Measurements from ENCODE around the gene TXNDC5.
"Not testable (repeated sequence)": the region's sequence is repeated elsewhere in the genome, so short reads cannot be mapped to it uniquely, and the experiment has no call there.

The TXNDC5 gene

GRCh38 chr6:7894262-7895124 is 16.1 kb downstream of the TXNDC5 start:
- DNase-seq: no peak

- DNase-seq: no peak
Measured at GRCh38 chr6:7893342-7893741, 17.2 kb downstream of the TXNDC5 start.

- DNase-seq: not testable (repeated sequence)
Measured at GRCh38 chr6:7892367-7892766, 18.2 kb downstream of the TXNDC5 start.

GRCh38 chr6:7891078-7891872 is 19.3 kb downstream of the TXNDC5 start:
- no peak for DNase-seq

- no peak for DNase-seq
Measured at GRCh38 chr6:7888587-7889357, 21.8 kb downstream of the TXNDC5 start.

- no peak for DNase-seq
Measured at GRCh38 chr6:7887278-7887991, 23.2 kb downstream of the TXNDC5 start.

GRCh38 chr6:7886132-7886531 is 24.5 kb downstream of the TXNDC5 start:
- no peak for DNase-seq

- DNase-seq: no peak
Measured at GRCh38 chr6:7883381-7883780, 27.2 kb downstream of the TXNDC5 start.

- no peak for DNase-seq
Measured at GRCh38 chr6:7882505-7883257, 27.9 kb downstream of the TXNDC5 start.

- no peak for DNase-seq
Measured at GRCh38 chr6:7881765-7882500, 28.7 kb downstream of the TXNDC5 start.

- no peak for DNase-seq
Measured at GRCh38 chr6:7880718-7881107, 29.9 kb downstream of the TXNDC5 start.

GRCh38 chr6:7879980-7880717 is 30.4 kb downstream of the TXNDC5 start:
- no peak for DNase-seq

GRCh38 chr6:7879579-7879978 is 31.0 kb downstream of the TXNDC5 start:
- no peak for DNase-seq

- no peak for DNase-seq
Measured at GRCh38 chr6:7879043-7879442, 31.5 kb downstream of the TXNDC5 start.

GRCh38 chr6:7878401-7878964 is 32.1 kb downstream of the TXNDC5 start:
- no peak for DNase-seq

- no peak for DNase-seq
Measured at GRCh38 chr6:7868926-7869325, 41.7 kb downstream of the TXNDC5 start.

- no peak for DNase-seq
Measured at GRCh38 chr6:7866526-7866925, 44.1 kb downstream of the TXNDC5 start.

- no peak for DNase-seq
Measured at GRCh38 chr6:7865781-7866180, 44.8 kb downstream of the TXNDC5 start.

GRCh38 chr6:7859591-7859990 is 51.0 kb downstream of the TXNDC5 start:
- DNase-seq: no peak

- DNase-seq: no peak
Measured at GRCh38 chr6:7851780-7852179, 58.8 kb downstream of the TXNDC5 start.
